GM12874 (cell line): ENCODE measurements around the gene SYNGR2.

Experiments used
- CTCF ChIP-seq: IDR thresholded peaks from 2 replicates; pipeline ENCODE4 v1.5.1; 2011; ENCODE audit warnings: low read depth, mild to moderate bottlenecking, control low read depth, low read length, moderate library complexity; ENCODE audit not compliant: insufficient read depth

Gene SYNGR2

GRCh38 chr17:78214016-78214705 is 45.8 kb downstream of the SYNGR2 start, which contains the start of gene BIRC5:
Gene BIRC5 (plus strand): TSS chr17:78214253. CDS start chr17:78214317, 64 bp downstream.
- no peak for TF ChIP-seq CTCF

- TF ChIP-seq CTCF: no peak
Observed at GRCh38 chr17:78214706-78215061, 46.3 kb downstream of the SYNGR2 start.

GRCh38 chr17:78219396-78220150 is 51.2 kb downstream of the SYNGR2 start:
- TF ChIP-seq CTCF: no peak
